Keratinocyte (primary cell): Measurements from ENCODE around the gene AKAP8L.

Experiments used
- CTCF ChIP-seq, 3 experiments: IDR thresholded peaks in 1 of 3; conservative IDR thresholded peaks in 1 of 3; optimal IDR thresholded peaks in 1 of 3; 2 replicates in 2 of 3; 3 replicates in 1 of 3; pipeline versions ENCODE3 to v1.5.1; 2011; ENCODE audit warnings: low read length in 3 of 3, mild to moderate bottlenecking in 3 of 3, moderate library complexity in 2 of 3, control low read depth in 1 of 3, inconsistent platforms in 1 of 3; ENCODE audit not compliant: insufficient read depth in 2 of 3; ENCODE audit errors: extremely low read depth in 1 of 3
- EZH2 ChIP-seq: IDR thresholded peaks from one replicate; pipeline ENCODE4 v1.6.1; 2012; ENCODE audit warnings: inconsistent platforms, mild to moderate bottlenecking, low read length, moderate library complexity

DNA sequence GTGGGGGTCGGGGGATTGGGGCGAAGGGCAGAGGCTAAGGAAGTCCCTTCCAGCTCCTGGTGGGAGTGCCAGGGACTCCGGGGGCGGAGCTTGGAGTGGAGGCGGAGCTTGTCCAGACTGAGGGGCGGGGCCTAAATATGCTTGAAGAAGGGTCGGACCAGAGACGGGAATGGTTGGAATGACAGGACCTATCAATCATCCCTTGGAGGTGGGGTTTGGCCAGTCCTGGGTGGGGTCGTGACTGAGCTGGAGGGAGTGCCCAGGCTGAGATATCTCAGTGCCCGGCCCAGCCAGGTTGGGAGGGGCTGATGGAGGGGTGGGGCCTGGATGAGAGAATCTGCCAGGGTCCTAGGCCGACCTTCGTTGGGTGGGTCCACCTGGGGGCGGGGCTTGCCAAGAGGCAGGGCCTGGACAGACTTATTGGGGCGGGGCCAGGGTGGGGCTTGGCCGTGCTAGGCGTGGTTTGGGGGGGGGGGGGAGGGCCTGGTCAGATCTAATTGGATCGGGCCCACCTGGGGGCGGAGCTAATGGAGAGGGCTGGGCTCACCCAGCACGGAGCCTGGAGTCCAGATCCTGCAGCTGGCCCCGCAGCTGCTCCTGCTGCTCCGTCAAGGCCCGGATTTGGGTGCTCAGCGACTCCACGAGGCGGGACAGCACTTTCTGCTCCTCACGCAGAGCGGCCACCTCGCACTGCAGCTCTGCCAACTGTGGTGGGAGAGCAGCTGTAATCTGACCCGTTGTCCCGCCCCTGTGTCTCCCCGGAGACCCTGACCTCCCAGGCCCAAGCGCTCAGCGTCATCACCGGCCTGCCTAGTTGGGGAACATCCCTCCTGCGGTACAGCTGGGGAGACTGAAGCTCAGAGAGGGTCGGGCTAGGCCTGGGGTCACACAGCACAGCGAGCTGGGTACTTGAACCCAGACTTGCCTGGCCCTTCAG, 33.6 kb upstream of the AKAP8L start:
- no peak for TF ChIP-seq CTCF (optimal IDR thresholded peaks at IDR 0.05 in 1 of 3, IDR thresholded peaks at IDR 0.05 in 1 of 3, conservative IDR thresholded peaks at IDR 0.05 in 1 of 3; ENCODE audit: extremely low read depth in 1 of 3, insufficient read depth in 2 of 3, low read length in 3 of 3)
- TF ChIP-seq EZH2: no peak
